T-helper 2 cell (primary cell): ENCODE results near the gene JPT2.

Source experiments
- DNase-seq, 5 experiments: peaks; one replicate each; pipeline versions ENCODE4 v3.0.0 to v3.0.0-alpha.2; 2012 to 2022

Gene JPT2

DNA sequence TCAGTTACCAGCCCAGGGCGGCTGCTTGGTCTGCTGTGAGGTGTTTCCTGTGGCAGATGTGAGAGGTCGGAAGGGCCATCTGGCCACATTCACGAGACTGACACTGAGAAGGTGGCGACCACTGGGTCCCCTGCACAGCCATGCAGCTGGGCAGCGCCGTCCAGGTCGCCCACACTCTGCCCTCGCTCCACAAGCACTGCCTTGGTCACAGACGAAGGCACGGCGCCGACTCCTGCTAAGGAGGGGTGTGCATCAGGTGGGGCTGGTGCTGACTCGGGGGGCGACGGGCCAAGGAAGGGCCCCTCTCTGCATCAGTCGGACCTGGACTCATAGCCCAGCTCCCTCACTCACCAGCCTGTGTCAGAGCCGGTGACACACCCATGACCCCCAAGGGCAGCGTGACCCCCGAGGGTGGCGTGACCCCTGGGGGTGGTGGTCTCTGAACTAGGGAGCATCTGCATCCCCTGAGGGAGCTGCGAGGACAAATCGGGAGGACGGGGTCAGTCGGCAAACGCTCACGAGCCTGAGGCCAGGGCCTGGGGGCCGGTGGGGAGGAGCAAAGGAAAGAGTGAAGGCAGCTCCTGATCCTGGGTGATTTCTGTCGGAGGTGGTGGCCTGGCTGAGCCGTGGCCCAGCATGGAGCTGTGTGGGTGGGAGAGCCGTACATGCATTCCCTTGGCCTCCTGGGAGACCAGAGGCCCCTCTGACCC lies 62.9 kb downstream of the JPT2 start:
- no peak for DNase-seq

DNA sequence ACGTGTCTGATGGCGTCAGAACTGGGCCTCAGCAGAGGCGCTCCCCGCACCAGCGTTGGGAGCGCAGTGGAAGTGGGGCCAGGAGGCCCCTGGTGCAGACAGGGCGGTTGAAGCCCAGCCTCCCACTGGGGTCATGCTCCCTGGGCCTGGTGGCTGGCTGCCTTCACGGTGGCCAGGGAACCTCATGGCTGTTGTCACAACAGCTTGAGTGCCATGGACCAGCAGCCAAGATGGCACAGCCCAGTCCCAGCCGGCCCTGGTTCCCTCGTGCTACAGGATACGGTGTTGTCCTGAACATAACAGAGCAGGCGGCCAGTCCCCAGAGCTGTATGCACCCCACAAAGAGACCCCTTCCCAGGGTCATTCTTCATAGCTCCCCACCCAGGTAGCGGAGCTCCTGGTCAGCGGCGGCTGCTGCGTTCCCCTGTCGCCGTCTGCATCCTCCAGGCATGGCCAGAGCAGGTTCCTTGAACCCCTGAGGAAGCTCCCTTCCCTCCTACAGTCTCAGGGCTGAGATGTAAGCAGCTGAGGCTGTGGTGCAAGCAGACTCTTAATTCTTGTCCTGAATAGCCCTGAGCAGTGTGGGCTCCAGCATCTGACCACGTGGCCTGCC lies 63.6 kb downstream of the JPT2 start:
- DNase-seq, result no peak

DNA sequence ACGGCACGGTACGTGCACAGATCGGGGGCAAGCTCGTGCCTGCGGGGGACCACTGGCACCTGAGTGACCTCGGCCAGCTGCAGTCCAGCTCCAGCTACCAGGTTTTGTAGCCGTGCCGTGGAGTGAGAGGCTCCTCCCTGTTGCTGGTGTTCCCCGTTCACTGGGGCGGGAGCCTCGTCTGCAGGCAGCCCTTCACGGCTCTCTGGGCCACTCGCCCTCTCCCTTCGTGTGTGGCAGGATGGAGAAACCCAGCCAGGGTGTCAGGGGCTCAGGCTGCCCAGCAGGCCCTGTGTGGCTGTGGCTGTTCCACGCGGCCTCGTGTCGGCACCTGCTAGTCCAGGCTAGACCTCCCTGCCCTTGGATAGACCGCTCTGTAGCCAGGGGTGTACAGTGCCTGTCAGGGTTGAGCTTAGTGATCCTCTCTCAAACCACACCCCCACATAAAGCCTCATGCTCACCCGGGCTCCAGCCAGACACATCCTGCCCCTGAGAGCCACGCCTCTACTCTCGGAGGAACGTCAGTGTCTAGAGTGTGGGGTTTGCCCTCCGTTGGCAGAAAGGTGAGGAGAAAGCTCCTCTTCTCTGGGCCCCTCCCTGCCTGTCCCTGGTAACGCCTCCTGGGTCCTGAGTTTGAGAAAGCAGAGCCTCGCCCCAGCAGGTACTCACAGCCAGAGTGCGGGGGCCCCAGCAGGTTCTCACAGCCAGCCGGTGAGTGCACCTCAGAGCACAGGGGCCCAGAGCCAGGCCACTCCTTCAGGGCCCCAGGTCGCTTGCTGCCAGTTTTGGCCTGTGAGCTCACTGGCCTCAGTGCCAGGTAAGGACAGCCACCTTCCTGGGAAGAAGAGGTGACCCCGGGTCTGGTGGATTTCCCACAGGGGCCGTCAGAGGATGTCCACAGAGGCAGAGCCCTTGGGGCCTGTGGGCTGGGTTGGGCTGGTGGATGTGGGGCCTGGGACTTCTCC lies 65.6 kb downstream of the JPT2 start:
- DNase-seq, result no peak

DNA sequence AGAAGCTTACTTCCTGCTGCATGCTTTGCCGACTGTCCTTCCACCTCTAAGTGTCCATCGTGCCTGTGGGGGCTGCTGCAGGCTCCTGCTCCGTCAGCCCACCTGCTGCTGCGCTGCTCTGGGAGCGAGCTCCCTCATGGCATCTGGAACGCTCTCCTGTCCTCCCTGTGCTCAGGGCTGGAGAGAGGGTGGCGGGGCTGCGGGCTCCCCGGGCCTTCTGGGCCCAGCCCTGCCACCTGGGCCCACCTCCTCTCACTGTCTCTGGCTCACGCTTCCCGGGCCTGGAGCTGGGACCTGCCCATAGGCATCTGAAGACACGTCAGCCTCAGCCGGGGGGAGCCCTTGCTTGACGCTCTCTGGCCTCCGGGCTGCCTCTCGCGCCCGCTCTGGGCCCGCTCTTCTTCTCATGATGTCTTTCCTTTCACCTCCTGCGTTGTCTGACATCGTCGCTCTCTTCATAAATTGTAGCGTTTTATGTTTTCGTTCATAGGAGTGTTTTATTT lies 66.3 kb downstream of the JPT2 start:
- DNase-seq, result no peak

DNA sequence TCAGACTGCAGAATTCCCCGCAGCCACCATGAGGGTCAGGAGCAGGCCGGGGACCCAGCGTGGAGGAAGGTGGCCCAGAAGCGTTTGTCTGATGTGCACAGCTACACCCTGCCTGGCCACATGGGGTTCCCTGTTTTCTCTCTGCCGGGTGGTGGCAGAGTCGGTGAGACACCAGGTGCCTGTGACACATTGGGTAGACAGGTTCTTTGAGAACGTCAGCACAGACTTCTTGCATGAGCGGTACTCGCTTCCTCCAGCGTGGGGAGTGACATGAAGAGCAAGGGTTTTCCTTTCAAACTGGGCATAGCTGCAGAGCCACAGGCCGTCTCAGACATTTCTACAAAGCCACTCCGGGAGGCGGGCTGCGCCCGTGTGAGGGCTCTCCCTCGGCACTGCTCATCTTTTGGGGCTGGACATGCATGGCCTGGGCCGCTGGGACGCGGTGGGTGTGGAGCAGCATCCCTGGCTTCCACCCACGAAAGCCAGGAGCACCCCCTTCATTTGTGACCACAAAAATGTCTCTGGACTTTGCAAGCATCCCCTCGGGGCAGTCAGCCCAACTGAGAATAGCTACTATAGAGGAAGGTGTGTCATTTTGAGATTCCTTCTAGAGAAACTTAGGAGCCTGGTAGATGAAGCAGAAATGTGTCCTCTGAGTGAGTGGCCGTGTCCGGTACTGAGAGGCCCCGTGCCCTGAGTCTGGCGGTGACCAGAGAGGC lies 67.3 kb downstream of the JPT2 start:
- DNase-seq, result no peak

DNA sequence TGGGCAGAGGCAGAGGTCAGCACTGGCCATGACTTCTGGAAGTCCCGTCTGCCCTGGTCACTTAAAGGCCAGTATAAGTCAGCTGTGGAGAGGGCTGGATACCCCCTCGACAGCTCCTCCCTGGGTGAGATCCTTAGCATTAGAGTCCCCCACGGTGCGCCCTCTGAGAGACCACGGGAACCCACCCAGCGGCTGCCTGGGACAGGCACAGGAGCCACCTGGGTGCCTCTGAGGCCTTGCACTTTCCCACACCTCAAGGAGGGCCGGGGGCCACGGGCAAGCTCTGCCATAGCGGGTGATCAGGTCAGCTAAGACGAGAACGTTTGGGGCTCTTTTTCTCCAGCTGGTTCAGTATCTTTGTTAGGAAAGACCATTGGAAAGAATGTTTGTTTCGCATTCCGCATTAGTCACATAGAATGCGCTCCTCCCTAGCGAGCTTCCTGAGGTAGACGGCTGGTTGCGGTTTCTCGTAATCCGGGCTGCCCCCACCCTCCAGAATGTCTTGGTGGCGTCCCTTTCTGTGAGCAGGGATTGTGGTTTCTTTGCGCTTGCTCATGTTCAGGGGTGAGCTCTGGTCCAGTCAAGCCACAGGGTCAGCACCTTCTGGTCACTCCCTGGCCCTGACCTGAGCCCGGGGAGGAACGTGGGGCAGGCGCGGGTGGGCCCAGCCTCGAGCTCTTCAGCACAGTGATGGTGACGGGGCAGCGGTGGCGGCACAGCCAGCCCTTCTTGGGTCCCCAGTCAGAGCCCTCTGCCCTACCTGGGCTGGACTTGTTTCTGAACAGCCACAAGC lies 68.0 kb downstream of the JPT2 start:
- DNase-seq, result no peak

DNA sequence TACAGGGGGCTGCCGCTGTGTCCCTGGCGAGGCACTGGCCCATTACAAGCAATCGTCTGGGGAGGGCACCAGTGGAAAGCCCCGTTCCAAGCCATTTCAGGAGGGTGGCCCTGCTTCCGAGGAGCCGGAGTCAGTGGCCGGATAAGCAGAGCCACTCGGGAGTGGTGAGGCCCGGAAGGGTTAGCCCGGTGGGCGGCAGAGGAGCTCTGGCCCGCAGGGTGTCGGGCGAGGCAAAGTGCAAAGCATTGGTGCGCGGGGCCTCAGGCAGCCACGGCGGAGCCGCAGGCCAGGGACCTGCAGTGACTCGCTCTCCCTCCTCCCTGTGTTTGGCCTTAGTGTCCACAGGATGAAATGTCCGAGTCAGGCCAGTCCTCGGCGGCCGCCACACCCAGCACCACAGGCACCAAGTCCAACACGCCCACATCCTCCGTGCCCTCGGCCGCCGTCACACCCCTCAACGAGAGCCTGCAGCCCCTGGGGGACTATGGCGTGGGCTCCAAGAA lies 68.7 kb downstream of the JPT2 start:
- no peak for DNase-seq

DNA sequence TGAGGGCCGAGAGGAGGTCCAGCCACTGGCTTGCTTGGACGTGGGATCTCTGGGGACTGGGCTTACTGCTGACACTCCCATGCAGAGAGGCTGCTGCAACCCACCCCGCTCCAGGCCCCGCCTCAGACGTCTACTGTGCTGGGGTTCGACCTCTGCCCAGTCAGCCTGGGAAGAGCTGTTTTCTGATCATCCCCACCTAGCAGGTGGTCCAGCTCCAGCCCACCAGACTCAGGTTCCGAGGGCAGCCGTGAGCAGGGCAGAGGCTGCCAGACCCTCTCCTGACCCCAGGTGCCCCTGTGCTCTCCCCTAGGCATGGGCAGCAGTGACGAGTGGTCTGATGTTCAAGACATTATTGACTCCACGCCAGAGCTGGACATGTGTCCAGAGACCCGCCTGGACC lies 69.9 kb downstream of the JPT2 start:
- DNase-seq, result no peak

DNA sequence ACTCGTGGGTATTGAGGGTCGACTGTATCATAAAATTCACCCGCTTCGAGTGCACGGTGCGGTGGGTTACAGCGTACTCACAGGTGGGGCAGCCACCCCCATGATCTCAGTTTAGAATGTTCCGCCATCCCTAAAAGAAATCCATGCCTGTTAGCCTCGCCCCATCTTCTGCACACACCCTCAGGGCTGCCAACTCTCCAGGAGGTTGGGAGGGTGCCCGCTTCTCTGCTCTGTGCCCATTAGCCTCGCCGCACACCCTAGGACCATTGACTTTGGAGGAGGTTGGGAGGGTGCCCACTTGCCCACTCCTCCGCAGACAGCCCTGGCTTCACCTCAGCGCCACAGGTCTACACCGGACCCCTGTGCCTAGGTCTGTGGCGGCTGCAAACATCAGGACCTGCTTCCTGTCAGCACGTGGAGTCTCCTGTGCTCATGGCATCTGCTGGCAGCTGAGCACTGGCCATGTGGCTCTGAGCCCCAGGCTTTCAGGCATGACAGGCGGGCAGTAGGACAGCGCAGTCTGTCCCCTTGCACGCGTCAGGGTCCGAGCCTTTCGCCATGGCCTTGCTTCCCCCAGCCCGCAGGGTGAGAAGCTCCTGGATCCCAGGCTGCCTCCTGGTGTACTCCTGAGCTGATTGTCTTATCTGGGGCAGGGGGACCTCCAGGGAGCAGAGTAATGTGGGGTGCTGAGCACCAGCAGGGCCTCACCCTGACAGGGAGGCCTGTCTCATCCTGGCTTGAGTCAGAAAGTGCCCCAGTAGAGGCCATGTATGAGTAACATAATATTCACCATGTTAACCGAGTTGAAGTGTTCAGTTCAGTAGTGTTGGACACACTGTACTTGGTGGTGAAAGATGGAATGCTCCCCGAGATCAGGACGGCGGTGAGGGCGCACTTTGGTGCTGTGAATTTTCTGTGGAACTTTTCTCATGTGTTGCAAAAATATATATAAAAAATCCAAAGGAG lies 71.4 kb downstream of the JPT2 start:
- DNase-seq, result no peak
